WTC11 (cell line): ENCODE results near the gene PI4KA.

ENCODE experiments used
- TF ChIP-seq, protein P1 (sequence below): sonication (generic); formaldehyde crosslinking; IDR thresholded peaks from 2 replicates; pipeline ENCODE4 v1.8.0; 2022; ENCODE audit warnings: missing genetic modification reagents
- TF ChIP-seq, protein P2 (sequence below): fragments of 200-600 bp; IDR thresholded peaks from 2 replicates; pipeline ENCODE4 v1.8.0; 2022; ENCODE audit warnings: antibody characterized with exemption

DNA sequence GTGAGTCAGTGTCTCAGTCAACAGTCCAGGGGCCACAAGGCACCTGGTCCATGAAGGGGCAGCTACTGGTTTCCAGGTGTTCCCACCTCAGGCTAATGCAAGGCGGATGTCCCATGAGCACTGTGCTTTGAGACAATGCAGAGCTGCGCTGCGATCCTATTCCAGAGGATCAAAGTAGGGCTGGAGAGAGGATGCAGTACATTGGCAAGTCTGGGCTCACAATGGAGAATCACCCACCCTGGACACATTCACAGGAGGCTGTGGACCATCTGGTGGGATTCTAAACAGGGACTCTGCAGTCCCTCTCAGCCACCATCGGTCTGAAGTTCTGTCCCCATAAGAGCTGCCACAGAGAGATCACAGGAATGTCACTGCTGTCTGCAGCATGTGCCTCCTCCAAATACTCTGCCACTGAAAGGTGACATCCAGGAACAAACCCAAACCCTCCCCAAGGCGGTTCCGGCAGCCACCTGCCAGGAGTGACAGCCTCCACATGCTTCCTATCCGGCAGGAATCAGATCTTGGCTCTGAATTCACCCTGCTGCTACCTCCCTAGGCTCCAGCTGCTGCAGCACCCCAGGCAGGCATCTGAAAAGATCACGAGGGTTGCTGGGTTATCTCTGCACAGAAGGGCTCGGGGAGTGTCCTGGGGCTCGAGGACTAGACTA is 130.0 kb downstream of the PI4KA start:
- TF ChIP-seq, protein P1, sequence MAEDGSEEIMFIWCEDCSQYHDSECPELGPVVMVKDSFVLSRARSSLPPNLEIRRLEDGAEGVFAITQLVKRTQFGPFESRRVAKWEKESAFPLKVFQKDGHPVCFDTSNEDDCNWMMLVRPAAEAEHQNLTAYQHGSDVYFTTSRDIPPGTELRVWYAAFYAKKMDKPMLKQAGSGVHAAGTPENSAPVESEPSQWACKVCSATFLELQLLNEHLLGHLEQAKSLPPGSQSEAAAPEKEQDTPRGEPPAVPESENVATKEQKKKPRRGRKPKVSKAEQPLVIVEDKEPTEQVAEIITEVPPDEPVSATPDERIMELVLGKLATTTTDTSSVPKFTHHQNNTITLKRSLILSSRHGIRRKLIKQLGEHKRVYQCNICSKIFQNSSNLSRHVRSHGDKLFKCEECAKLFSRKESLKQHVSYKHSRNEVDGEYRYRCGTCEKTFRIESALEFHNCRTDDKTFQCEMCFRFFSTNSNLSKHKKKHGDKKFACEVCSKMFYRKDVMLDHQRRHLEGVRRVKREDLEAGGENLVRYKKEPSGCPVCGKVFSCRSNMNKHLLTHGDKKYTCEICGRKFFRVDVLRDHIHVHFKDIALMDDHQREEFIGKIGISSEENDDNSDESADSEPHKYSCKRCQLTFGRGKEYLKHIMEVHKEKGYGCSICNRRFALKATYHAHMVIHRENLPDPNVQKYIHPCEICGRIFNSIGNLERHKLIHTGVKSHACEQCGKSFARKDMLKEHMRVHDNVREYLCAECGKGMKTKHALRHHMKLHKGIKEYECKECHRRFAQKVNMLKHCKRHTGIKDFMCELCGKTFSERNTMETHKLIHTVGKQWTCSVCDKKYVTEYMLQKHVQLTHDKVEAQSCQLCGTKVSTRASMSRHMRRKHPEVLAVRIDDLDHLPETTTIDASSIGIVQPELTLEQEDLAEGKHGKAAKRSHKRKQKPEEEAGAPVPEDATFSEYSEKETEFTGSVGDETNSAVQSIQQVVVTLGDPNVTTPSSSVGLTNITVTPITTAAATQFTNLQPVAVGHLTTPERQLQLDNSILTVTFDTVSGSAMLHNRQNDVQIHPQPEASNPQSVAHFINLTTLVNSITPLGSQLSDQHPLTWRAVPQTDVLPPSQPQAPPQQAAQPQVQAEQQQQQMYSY (CRISPR knock-in tag) = no peak
- TF ChIP-seq, protein P2, sequence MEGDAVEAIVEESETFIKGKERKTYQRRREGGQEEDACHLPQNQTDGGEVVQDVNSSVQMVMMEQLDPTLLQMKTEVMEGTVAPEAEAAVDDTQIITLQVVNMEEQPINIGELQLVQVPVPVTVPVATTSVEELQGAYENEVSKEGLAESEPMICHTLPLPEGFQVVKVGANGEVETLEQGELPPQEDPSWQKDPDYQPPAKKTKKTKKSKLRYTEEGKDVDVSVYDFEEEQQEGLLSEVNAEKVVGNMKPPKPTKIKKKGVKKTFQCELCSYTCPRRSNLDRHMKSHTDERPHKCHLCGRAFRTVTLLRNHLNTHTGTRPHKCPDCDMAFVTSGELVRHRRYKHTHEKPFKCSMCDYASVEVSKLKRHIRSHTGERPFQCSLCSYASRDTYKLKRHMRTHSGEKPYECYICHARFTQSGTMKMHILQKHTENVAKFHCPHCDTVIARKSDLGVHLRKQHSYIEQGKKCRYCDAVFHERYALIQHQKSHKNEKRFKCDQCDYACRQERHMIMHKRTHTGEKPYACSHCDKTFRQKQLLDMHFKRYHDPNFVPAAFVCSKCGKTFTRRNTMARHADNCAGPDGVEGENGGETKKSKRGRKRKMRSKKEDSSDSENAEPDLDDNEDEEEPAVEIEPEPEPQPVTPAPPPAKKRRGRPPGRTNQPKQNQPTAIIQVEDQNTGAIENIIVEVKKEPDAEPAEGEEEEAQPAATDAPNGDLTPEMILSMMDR = no peak
